NCI-H1436 (cell line): Measurements from ENCODE around the gene SLC16A3.

Source experiments
- DNase-seq: peaks from one replicate; lab custom pipeline; 2025; lab: John Stamatoyannopoulos, UW

The SLC16A3 gene

GRCh38 chr17:82287013-82287867 is 58.4 kb downstream of the SLC16A3 start:
- DNase-seq: no peak

- peak; percentile 92 for DNase-seq
Observed at GRCh38 chr17:82287868-82288801, 59.3 kb downstream of the SLC16A3 start.
